Mononuclear cell (primary cell): Measurements from ENCODE around the gene VAV2. TPM values are rescaled to one million over a fixed set of nuclear protein-coding genes. Genes with fewer than 3 reads are reported as not detected.

Experiments used
- H3K27me3 ChIP-seq: 2 replicates; pipeline ENCODE4 v1.6.0; 2011; ENCODE audit warnings: low read length, control low read depth; ENCODE audit not compliant: insufficient read depth
- H3K4me1 ChIP-seq: 2 replicates; pipeline ENCODE4 v1.5.1; 2011; ENCODE audit warnings: mild to moderate bottlenecking, low read length, control low read depth; ENCODE audit not compliant: insufficient read depth
- H3K4me3 ChIP-seq: 2 replicates; pipeline ENCODE4 v1.5.1; 2011; ENCODE audit warnings: mild to moderate bottlenecking, low read length, moderate library complexity
- H3K9me3 ChIP-seq: 2 replicates; pipeline ENCODE4 v1.5.1; 2011; ENCODE audit warnings: low read depth, mild to moderate bottlenecking, control low read depth, low read length
- total RNA-seq: library from RNA; depleted of rRNA; stranded (reverse); fragments of >200 nt; gene quantifications from one replicate; pipeline ENCODE4 v1.2.3, GENCODE V29; 2012

The VAV2 gene
- total RNA-seq, 1 donor: 4.5 TPM

DNA sequence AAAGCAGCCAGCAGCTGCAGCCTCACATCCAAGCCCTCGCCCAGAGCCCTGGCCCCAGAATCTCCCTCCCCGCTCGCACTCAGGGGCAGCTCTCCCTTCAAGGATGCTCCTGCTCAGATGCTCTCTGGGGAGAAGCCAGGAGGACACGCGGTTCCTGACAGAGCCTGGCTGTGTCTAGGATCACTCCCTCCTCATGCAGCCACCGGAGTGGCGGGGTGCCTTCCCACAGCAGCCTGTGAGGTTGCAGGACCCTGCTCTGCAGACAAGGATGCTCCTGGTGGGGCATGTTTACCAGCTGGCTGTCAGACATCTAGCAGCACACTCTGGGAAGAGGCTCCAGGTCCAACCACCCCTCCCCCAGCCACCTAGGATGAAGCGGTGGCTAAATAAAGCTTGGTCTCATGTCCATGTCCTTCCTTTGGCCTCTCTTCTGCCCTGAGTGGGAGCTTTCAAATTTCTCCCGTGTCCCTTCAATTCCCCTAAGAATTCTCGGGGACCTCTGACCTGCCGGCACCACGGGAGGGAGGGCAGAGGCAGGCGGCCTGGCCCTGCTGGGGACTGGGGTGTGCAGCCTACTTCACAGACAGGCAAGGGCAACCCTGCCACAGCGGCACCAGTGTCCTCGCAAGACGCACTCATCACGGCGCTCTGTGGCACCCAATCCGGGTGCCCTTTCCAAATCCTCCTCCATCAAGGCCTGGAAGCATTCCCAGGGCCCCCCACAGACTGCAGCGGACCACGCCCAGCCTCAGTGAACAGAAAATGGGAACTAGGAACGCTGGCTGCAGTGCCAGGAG lies 165.6 kb downstream of the VAV2 start:
- no peaks in the 10 kb centered on the region for H3K9me3 ChIP-seq

DNA sequence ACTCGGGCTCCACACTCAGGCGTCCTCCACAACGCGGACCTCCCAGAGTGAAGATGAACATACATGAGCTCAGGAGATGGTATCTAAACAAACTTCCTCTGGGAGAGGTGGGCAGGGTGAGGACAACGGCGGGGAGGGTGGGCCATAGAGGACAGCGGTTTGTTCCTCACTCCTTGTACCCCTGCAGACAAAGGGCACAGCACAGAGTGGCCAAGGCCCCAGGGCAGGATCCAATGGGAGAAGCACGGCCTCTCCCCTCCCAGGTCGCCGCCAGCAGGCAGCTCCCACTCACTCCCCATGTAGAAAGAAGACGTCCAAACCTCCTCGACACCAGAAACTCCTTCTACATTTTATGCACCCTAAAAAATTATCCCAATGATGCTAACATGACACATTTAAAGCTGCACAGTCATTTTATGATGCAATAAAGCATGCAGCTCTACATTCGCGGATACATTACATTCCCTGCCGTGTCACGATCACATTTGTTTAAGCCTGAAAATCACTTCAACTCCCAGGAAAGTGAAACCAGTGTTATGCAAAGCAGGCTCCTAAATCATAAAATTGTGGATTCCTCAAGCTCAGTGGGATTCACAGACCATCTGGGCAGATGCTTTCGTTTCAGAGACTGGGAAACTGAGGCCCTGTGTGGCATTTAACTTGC lies 166.4 kb downstream of the VAV2 start:
- peaks cover 9% of the 10 kb centered on the region for H3K4me1 ChIP-seq

More for the DNA sequence above, 165.6 kb downstream of the VAV2 start:
- Histone ChIP-seq H3K4me1 (peaks cover 9% of the 10 kb centered on the region), H3K4me3 (no peak overlapping the region), H3K27me3 (no peaks in the 10 kb centered on the region)

DNA sequence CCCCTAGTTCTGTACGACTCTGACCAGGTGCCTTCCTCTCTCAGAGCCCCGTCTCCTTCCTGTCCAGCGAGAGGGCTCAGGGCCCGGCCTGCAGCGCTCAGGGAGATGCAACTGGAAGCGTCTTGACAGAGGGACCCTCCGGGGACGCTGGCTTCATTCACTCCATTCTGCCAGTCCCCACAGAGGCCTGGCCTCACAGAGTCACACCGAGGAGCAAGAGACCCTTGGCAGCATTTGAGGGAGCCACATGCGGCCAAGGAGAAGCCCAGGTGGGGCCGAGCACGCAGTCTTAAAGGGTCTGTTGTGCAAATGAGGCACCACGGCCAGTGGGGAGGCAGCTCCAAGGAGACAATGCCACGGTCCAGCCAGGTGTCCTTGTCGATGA lies 167.3 kb downstream of the VAV2 start:
- H3K4me3 ChIP-seq: no peak overlapping the region
- no peaks in the 10 kb centered on the region for H3K9me3 ChIP-seq
- H3K4me1 ChIP-seq: peaks cover 9% of the 10 kb centered on the region
- no peaks in the 10 kb centered on the region for H3K27me3 ChIP-seq

More for the DNA sequence above, 166.4 kb downstream of the VAV2 start:
- Histone ChIP-seq H3K27me3 (no peaks in the 10 kb centered on the region), H3K4me3 (no peak overlapping the region), H3K9me3 (no peaks in the 10 kb centered on the region)

DNA sequence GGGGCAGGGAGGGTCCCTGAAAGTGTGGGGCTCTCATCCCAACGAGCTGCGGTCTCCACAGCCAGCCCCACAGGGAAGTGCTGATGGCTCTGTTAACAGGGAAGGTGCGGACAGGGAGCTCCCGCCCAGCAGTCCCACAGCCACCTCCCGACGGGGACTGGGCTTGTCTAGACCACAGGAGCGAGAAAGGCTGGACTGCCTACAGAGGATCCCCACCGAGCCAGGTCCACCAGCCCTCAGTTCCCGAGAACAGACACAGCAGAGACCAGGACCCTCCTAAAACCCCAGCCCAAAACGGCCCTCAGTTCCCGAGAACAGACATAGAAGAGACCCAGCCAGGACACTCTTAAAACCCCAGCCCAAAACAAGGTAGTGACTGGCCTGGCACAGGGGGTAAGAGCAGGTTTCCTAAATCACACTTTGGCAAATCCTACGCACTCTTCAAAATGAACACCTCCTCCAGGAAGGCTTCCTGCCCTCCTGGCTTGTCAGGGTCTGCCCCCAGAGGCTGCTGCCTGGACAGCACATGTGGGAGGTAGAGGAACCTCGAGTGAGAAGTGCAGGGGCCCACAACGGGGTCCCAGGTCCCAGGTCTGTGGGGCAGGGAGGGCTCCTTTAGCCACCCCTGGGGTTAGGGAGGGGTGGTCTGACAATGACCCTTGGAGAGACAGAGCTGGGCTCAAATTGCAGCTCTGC lies 167.9 kb downstream of the VAV2 start:
- no peak overlapping the region for H3K4me3 ChIP-seq
- H3K9me3 ChIP-seq: no peaks in the 10 kb centered on the region
- peaks cover 9% of the 10 kb centered on the region for H3K4me1 ChIP-seq
- H3K27me3 ChIP-seq: no peaks in the 10 kb centered on the region

DNA sequence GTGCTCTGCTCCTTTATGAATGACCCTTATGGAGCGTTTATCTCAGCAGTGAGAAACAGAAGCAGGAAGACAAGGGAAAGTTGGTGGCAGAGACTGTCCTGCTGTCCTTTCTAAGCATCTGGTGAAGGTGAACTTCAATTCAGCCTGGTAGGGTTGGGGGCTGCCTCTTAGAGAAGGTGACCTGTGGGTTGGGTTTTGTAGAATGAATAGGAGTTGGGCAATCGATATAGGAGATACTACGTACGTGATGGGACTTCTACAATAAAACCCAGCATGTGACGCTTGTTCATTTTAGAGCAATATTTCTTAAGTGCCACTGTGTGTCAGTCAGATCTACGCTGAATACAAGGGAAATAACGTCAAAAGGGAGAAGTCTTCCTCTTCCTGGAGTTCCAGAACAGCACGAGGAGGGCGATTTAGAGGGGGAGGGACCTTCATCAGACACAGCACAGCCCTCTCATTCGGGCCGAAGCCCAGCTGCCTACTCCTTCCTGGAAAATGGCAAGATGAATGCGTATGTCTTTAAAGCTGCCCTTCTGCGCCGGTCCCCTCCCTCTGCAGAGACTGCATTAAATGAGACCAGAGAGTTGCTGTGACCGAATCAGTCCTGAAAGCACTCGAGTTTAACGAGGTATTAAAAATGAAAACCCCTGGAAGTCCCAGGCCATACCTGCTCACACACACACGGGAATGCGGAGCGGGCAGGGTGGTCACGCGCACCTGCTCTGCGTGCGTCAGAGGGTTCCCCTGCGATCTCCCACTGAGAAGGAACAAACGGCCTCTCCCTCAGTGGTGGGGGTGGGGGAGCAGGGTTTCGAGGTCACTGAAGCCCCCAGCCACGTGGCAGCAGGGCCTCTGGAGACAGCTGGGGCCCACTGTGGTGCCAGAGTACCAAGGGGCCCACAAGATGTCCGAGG lies 168.7 kb downstream of the VAV2 start:
- no peak overlapping the region for H3K4me3 ChIP-seq
- no peaks in the 10 kb centered on the region for H3K27me3 ChIP-seq
- peaks cover 9% of the 10 kb centered on the region for H3K4me1 ChIP-seq
- no peaks in the 10 kb centered on the region for H3K9me3 ChIP-seq

DNA sequence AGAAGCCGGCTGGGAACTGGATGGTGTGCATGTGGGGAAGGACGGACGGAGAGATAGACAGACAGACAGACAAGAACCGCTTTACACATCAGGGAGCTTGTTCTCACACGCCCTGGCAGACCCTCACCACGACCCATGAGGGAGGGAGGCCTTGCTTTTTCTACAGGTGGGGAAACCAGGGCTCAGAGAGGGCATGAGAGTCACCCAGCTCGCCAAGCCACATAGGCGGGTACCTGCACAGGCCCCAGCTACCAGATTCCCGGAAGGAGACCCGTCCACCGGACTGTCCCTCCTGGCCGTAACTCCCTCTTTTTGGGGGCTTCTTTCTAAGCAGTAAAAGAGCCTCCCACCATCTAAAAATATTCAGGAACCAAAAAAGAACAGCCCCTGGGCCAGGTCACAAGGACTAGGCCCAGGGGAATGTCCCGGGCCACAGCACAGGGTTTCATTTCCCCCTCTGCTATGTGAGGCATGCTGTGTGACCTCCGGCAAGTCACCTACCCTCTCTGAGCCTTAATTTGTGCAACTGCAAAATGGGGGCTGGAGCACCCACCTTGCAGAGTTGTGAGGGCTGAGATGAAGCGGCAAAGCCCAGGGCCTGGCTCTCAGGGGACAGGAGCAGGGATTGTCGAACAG lies 169.6 kb downstream of the VAV2 start:
- no peaks in the 10 kb centered on the region for H3K27me3 ChIP-seq
- H3K9me3 ChIP-seq: no peaks in the 10 kb centered on the region
- peaks cover 9% of the 10 kb centered on the region for H3K4me1 ChIP-seq
- H3K4me3 ChIP-seq: no peak overlapping the region

DNA sequence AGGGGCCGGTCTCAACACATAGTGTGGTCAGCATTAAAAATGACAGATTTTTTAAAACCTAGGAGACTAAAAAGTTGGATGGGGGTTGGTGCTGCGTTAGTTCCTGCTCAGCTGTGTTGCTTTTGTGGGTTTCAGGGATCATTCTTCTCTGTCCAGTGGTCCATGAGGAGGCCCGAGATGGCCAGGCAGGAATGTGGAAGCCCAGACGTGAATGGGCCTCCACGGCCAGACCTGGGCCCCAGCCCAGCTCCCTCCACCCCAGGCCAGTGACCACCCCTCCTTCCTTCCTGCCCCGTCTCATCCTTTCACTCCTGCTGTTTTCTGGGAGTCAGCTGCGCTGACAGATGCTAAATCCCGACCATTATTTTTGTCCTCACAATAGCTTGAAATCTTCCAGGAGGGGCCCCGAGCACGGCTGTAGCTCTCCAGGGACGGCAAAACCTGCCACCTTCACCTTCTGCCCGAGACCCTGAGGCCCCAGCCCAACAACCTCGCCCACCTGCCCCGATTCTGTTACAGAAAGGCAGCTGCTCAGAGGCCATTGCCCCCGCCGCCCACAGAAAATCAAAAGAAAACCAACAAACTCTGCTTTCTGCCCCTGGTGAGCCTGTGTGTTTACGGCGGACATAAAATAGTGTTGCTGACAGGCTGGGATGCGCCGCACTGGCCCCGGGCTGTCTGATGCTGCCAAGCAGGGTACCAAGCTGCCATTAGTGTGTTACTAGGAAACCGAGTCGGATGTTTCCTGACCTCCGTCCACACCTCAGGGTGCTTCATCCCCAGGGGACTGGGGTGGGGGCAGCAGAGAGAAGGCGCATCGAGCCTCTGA lies 170.3 kb downstream of the VAV2 start:
- H3K4me1 ChIP-seq: peaks cover 9% of the 10 kb centered on the region
- H3K27me3 ChIP-seq: no peaks in the 10 kb centered on the region
- H3K4me3 ChIP-seq: no peak overlapping the region

DNA sequence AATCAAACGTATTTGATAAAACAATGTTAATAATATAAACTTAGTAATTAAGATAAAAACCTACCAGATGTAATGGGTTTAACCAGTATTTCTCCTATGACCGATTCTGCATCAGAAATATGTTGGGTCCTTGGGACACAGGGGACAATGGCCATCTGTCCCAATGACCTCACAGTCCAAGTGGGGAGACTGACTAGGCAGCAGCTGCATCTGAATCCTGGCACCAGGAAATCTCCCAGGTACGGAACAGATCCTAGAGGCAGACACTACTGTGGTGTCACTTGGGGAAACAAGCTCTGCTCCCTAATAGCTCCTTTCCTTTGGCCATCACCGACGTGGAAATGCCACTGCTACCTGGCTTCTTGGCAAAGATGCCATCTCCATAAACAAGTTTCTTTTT lies 172.2 kb downstream of the VAV2 start:
- Histone ChIP-seq H3K27me3 (no peaks in the 10 kb centered on the region), H3K9me3 (no peaks in the 10 kb centered on the region), H3K4me3 (no peak overlapping the region), H3K4me1 (peaks cover 5% of the 10 kb centered on the region)

More for the DNA sequence above, 170.3 kb downstream of the VAV2 start:
- H3K9me3 ChIP-seq: no peaks in the 10 kb centered on the region

DNA sequence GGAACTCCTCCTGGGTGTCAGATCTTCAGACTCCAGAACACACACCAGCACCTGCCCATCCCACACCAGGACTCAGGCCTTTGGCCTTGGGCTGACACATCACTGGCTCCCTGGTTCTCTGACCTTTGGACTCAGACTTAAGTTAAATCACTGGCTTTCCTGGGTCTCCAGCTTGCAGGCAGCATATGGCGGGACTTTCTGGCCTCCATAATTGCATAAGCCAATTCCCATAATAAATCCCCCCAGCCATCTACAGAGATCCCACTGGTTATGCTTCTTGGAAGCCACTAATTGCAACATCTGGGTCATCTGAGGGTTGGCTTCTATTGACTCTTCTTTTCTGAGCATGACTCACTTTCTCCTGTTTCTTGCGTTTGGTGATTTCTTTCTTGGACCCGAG lies 173.7 kb downstream of the VAV2 start:
- no peaks in the 10 kb centered on the region for H3K27me3 ChIP-seq
- no peak overlapping the region for H3K4me3 ChIP-seq
- peaks cover 5% of the 10 kb centered on the region for H3K4me1 ChIP-seq
- no peaks in the 10 kb centered on the region for H3K9me3 ChIP-seq

DNA sequence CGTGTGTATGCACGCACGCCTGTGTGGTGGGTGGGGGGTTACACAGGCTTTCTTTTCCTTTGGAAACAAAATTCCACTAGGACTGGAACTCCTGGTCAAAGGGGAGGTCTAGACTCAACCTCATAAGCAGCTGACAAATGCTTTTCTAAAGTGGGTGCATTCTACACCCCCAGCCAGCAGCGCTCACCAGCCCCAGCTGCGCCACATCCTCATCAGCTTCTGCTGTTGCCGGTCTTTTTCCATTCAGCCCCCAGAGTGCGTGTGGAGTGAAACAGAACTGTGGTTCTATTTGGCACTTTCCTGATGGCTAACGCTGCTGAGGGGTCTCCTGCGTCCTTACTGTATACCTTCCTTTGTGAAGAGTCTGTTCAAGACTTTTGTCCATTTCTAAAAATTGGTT lies 176.3 kb downstream of the VAV2 start:
- Histone ChIP-seq H3K27me3 (no peaks in the 10 kb centered on the region), H3K9me3 (no peaks in the 10 kb centered on the region), H3K4me3 (no peak overlapping the region), H3K4me1 (no peaks in the 10 kb centered on the region)

DNA sequence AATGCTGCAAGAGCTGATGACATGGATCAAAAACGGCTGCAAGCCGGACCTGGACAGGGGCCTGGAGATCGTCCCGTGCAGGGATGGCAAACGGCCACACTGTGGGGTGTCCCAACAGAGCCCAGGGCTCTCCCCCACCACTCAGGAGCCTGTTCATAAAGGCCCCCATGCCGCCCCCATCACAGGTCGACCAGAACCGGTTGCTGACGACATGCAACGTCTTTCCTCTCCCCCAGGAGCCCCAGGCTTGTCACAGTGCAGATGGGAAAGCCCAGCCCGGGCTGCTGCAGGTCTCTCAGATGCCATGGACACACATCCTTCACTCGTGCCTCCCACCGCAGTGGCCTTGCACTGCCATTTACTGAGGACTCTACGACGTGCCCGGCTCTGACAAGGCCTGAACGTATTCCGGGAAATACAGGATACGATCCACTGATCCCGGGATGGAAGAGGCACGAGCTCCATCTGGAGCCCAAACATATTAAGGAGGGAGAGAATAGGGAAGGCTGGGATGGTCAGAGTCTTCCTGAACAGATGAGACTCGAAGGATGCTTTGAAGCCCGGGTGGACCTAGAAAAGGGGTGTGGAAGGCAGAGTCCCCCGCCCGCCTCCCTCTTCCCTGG lies 177.4 kb downstream of the VAV2 start:
- Histone ChIP-seq H3K9me3 (no peaks in the 10 kb centered on the region), H3K4me1 (no peaks in the 10 kb centered on the region), H3K4me3 (no peak overlapping the region), H3K27me3 (no peaks in the 10 kb centered on the region)

DNA sequence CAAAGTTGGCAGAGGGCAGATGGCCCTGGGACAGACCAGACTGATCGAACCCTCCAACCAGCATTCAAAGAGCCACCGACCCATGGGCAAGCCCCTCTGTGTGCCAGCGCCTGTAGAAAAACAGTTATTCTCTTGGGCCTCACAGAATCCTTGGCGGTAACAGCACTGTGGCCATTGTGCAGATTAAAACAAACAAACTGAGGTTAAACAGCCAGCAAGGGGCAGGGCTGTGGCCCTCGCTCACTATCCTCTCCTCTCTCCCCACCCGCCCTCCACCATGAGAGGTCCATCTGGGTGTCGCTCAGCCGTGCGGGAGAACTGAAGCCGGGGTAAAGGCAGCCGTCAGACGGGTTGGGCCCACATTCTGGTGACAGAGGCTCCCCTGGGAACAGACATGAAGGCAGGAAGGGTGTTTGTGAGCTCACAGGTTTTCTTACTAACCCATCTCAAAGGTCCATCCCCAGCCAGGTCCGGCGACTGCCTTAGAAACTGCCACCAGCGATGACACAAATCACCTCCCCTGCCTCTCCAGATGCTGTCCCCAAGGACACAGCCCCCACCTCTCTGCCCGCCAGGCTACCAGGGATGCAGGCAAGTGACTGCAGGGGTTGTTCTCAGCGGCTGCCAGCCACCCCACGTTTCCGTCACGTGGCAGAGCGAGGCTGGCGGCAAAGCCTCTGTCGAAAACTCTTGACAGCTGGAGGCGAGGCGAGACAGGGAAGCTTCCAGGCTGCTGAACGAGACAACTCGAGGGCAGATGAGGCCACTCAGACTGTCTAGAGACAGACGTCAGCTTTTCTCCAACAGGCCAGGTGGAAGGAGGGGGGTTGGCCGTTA lies 178.2 kb downstream of the VAV2 start:
- H3K9me3 ChIP-seq: no peaks in the 10 kb centered on the region
- no peaks in the 10 kb centered on the region for H3K4me1 ChIP-seq
- no peaks in the 10 kb centered on the region for H3K27me3 ChIP-seq
- no peak overlapping the region for H3K4me3 ChIP-seq
